ENCODE data around the gene CHIT1.

The CHIT1 gene

GRCh38 chr1:203215573-203215972 lies 13.9 kb downstream of the CHIT1 start:
- no peak for DNase-seq

- DNase-seq: no peak
These were observed 14.6 kb downstream of the CHIT1 start for GRCh38 chr1:203214871-203215270.

- DNase-seq: no peak
These were observed 16.3 kb downstream of the CHIT1 start for GRCh38 chr1:203213126-203213525.

GRCh38 chr1:203211812-203212211 lies 17.7 kb downstream of the CHIT1 start:
- no peak for DNase-seq

GRCh38 chr1:203210988-203211387 lies 18.5 kb downstream of the CHIT1 start:
- DNase-seq: no peak

GRCh38 chr1:203210350-203210749 lies 19.1 kb downstream of the CHIT1 start:
- no peak for DNase-seq

- no peak for DNase-seq
These were observed 21.3 kb downstream of the CHIT1 start for GRCh38 chr1:203208181-203208580.

- DNase-seq: no peak
These were observed 21.7 kb downstream of the CHIT1 start for GRCh38 chr1:203207751-203208150.

DNA sequence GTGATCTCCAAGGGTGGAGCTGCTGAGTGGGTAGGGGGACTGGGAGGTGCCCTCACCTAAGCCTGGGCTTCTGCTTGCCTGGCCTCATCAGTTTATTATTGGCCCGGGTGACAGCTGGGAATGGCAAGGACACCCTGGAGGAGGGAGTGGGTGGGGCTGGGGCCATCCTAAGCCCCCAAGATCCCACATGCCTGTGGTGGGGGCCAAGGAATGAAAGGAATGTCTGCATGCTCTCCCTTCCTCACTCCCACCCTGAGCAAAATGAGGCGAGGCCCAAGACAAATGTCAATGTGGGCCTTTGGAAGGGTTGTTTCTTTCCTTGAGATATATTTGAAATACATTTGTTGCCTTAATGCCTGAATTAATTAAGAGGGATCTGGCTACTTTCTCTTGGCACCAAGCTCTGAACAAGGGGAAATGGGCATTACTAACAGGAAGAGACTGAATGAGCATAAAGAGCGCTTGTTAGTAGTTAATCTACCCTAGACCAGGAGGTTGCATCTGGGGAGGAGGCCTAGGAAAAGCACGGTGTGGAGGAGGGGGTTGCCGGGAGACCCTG lies 23.3 kb downstream of the CHIT1 start:
- DNase-seq: no peak

- DNase-seq: no peak
These were observed 24.7 kb downstream of the CHIT1 start for GRCh38 chr1:203204756-203205155.

GRCh38 chr1:203202431-203203245 lies 26.8 kb downstream of the CHIT1 start:
- no peak for DNase-seq

GRCh38 chr1:203201516-203202205 lies 27.8 kb downstream of the CHIT1 start:
- DNase-seq: no peak

DNA sequence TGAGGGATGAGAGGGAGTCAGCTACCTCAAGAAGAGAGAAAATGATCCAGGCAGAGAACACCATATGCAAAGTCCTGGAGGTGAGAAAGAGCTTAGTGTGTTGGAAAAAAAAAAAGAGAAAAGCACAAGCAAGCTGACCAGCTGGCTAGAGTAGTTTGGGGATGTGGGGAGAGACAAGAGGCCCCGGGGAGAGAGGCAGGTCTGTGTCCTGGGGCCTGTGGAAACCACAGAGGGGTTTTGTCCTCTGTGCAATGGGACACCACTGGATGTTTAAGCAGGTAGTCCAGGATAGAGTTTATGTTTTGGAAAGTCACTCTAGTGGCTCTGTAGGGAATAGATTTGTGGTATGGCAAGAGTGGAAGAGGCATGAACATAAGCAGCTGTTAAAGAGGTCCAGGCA lies 28.6 kb downstream of the CHIT1 start:
- no peak for DNase-seq

DNA sequence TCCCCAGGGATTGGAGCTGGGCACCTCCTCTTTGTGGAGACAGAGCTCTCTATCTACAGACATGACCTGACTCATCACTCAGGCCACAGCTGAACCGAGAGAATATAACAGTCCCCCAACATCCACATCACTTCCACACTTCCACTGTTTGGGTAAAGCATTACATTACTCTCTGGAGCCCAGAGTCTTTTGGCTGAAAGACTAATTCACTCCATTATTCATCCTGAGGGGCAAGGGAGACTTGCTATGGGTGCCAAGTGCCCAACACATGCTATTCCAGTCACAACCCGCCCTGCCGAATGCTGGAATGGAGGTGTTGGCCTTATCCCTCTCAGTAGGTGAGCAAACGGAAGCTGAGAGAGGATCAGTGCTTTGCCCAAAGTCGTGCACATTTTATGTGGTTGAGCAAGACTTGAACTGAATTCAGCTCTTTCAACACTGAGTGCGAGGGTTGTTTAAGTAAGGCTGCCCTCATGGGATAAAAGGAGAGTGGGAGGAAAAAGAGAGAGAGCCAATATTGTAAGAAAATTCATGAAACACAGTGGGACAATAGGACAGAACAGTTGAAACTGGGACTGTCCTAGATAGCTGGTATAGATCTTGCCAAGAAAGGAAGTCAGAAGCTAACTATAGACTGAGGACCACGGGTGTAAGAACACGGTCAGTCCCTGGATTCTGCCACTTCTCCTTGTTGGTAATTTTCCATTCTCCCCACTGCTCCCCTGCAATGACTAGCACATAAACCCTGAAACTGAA lies 29.5 kb downstream of the CHIT1 start:
- no peak for DNase-seq

DNA sequence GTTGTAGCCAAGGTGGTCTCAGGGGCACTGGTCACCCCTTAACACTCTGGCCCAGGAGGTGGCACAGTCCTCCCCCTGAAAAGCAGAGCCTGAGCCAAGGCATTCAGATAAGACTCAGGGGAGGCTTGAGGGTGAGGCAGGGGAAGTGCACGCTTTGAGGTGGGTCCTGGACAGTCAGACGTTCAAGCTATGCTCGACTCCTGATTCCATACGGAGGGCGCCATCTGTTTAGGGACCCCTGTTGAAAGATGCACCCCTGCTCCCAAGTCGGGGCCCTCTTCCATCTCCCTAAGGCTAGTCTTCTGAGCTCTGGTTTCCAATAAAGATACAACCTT lies 30.0 kb downstream of the CHIT1 start:
- DNase-seq: no peak

DNA sequence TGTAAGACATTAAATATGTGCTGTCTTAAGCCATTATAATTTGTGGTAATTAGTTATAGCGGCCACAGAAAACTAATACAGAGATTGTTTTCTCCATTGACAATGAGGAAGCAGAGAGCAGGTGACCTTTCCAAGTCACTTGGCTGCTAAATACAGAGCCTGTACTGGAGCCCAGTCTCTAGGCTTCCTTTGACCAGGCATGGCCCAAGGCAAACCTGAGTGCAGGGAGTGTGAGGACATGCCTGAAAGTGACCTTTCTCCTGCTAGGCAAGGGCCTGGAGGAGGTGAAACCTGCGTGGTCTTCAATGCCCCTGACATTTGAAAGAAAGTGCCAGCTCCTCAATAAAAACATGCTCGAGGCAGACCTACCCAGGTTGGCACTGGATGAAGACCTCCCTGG lies 30.5 kb downstream of the CHIT1 start:
- no peak for DNase-seq

- DNase-seq: no peak
These were observed 31.8 kb downstream of the CHIT1 start for GRCh38 chr1:203197625-203198024.

DNA sequence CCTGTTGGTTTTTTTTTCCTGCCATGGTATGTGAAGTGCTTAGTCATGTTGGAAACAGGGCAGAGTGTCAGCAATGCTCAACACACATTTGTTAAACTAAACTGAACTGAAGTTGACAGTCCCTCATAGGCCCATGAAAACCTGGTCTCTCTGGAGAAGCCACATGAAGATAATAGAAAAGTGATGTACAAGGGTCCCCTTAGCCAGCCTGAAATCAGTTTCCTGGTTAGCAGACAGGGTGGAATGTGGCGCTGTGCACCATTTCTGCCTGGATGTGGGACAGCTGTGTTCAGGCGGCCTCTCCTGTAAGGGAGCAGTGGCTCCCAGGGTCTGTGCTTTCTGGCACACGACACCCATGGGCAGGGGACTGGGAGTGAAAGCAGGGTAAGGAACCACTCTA lies 33.1 kb downstream of the CHIT1 start:
- no peak for DNase-seq

- no peak for DNase-seq
These were observed 38.5 kb downstream of the CHIT1 start for GRCh38 chr1:203190949-203191348.

DNA sequence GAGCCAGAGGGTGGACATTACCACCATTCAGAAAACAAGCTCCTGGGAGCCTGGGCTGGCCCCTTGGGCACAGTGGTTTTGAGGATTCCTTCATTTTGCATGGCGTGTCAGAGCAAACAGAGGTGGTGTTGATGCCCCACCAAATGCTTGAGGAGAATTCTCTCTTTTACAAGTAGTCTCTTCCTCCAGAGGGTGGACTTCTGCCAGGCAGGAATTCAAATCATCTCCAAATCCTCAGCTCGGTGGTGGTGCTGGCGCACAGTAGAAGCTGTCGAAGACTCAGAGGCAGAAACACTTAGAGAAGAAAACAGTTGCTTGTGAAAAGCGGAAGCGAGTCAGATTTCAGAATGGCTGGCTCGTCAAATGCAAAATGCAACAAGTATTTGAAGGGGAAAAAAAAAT lies 39.5 kb downstream of the CHIT1 start:
- DNase-seq: no peak

DNA sequence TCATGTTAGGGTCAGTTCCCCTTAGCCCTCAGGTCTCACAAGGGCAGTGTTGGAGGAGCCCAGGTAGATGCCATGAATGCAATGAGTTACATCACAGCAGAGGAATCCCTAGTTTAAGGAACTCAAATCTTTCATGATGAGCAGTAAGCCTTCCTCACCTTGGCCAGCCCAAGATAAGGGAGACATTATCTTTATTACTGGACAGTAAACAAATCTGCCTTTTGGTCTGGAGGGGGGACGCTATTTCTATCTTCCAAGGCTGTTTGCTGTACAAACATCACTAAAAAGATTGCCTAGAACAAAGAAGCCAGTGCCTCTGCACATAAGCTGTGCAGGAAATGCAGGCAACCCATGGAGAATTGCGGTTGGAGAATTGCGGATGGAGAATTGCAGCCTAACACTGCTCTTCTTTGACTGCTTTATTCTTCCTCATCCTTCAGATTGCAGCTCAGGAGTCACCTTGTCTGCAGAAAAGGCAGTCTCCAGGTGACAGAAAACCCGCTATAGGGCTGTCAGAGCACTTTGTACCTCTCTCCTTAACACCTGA lies 40.7 kb downstream of the CHIT1 start:
- DNase-seq: no peak

DNA sequence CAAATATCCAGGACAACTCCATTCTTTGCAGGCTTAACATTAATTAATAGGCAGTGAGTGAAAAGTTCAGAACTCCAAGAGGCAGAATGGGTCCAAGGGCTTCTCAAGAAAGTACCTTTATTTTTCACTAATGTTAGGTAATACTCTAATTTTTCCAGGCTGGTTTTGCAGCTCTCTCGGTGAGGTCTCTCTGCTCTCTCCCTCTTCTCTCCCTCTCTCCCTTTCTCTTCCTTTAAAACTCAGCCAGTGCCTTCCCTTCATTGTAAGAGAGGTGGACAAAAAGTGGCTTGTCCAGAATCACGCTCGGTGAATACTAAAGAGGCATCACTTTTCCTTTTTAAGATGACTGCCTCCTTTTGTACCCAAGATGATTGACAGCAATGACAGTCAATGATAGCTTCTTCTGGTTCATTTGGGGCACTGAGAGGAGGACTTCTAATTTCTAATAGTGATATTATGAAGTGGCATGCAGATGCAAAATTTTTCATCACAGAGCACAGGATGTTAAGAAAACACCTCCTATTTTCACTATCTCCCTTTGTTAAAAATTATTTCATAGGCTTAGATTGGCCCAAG lies 41.7 kb downstream of the CHIT1 start:
- no peak for DNase-seq

- no peak for DNase-seq
These were observed 42.2 kb downstream of the CHIT1 start for GRCh38 chr1:203187304-203187685.

Data from stimulated activated CD4-positive, alpha-beta T cell treated with anti-CD3 and anti-CD28 coated beads, Interleukin-2, amount 100 ng/mL, for 24 hours (primary cell).